A549 (cell line): Measurements from ENCODE around the gene DOCK6. TPM values are rescaled to one million over a fixed set of nuclear protein-coding genes. Genes with fewer than 3 reads are reported as not detected.

Experiments used
- ATAC-seq, 2 experiments: fragments of 200-7000 bp in 1 of 2; fragments of >200 bp in 1 of 2; cut with Nextera tagmentation in 1 of 2; cut with Tn5 transposase in 1 of 2; 3 replicates each; pipeline versions ENCODE4 v1.8.0 to v1.9.1; 2018 to 2020; ENCODE audit warnings: mild to moderate bottlenecking in 1 of 2, moderate library complexity in 1 of 2
- CTCF ChIA-PET: fragments of 300-600 bp; sonication (Branson Sonifier 250); formaldehyde crosslinking; extraction: SDS; loops from one replicate; lab custom pipeline; 2021; ENCODE audit warnings: antibody characterized with exemption, inconsistent platforms; lab: Yijun Ruan, JAX
- POLR2A ChIA-PET: fragments of 350-600 bp; formaldehyde crosslinking; extraction: SDS; loops from one replicate; lab custom pipeline; 2021; ENCODE audit warnings: antibody characterized with exemption, inconsistent platforms; lab: Yijun Ruan, JAX
- DNase-seq, 2 experiments: peaks; one replicate each; pipeline versions ENCODE4 v3.0.0 to v3.0.0-alpha.2; 2011 to 2016; ENCODE audit warnings: low read depth in 1 of 2, low spot score in 1 of 2
- FAIRE-seq: peaks from 2 replicates; lab custom pipeline; 2011; peaks lifted over from hg19 to GRCh38; lab: Jason Lieb, UNC
- H3K27ac ChIP-seq, 2 experiments: fragments of >200 bp; sonication (Bioruptor Twin); formaldehyde crosslinking; 3 replicates each; pipeline ENCODE4 v1.5.1; 2016 to 2017
- H3K4me1 ChIP-seq: fragments of >200 bp; sonication (Bioruptor Twin); formaldehyde crosslinking; 3 replicates; pipeline ENCODE4 v1.6.1; 2016
- H3K4me2 ChIP-seq: fragments of >200 bp; sonication (Bioruptor Twin); formaldehyde crosslinking; 3 replicates; pipeline ENCODE4 v1.6.1; 2016
- H3K4me3 ChIP-seq: fragments of >200 bp; sonication (Bioruptor Twin); formaldehyde crosslinking; 3 replicates; pipeline ENCODE4 v1.5.1; 2016
- H3K9me3 ChIP-seq: fragments of >200 bp; sonication (Bioruptor Twin); formaldehyde crosslinking; 3 replicates; pipeline ENCODE4 v1.6.1; 2016
- ATOH8 ChIP-seq: fragments of 250-450 bp; sonication (Bioruptor Pico); IDR thresholded peaks from 2 replicates; pipeline ENCODE4 v1.5.0; 2020; ENCODE audit warnings: low read depth, mild to moderate bottlenecking, moderate library complexity
- CBX8 ChIP-seq: fragments of 200-600 bp; sonication (generic); IDR thresholded peaks from 2 replicates; pipeline ENCODE4 v1.6.1; 2016
- CEBPB ChIP-seq, 2 experiments: fragments of >200 bp in 1 of 2; sonication (Bioruptor Twin) in 1 of 2; formaldehyde crosslinking in 1 of 2; IDR thresholded peaks; 2 replicates each; pipeline ENCODE4 v1.6.1; 2012 to 2016
- CHD2 ChIP-seq: fragments of 150-350 bp; IDR thresholded peaks from 2 replicates; pipeline ENCODE4 v1.6.1; 2014; ENCODE audit warnings: low read length; ENCODE audit not compliant: partially characterized antibody
- EHMT2 ChIP-seq: fragments of 200-600 bp; sonication (generic); IDR thresholded peaks from 2 replicates; pipeline ENCODE4 v1.6.1; 2016; ENCODE audit warnings: antibody characterized with exemption, low read depth, mild to moderate bottlenecking, moderate library complexity
- EP300 ChIP-seq, 2 experiments: fragments of >200 bp; sonication (Bioruptor Twin); formaldehyde crosslinking; IDR thresholded peaks; 2 replicates in 1 of 2; 3 replicates in 1 of 2; pipeline ENCODE4 v1.6.1; 2016 to 2017
- ESRRA ChIP-seq: fragments of 150-350 bp; IDR thresholded peaks from 2 replicates; pipeline ENCODE4 v1.6.1; 2014; ENCODE audit warnings: mild to moderate bottlenecking, low read length, borderline replicate concordance
- FOSL2 ChIP-seq, 2 experiments: fragments of 450-650 bp in 1 of 2; fragments of >200 bp in 1 of 2; sonication (Bioruptor Twin) in 1 of 2; formaldehyde crosslinking; IDR thresholded peaks; 2 replicates each; pipeline versions ENCODE4 v1.5.0 to v1.6.1; 2016 to 2020; ENCODE audit warnings: mild to moderate bottlenecking in 1 of 2, moderate library complexity in 1 of 2
- HES2 ChIP-seq: fragments of >200 bp; sonication (Bioruptor Twin); formaldehyde crosslinking; IDR thresholded peaks from 2 replicates; pipeline ENCODE4 v1.6.1; 2016
- HMGXB4 ChIP-seq: fragments of 250-450 bp; sonication (Bioruptor Pico); IDR thresholded peaks from 2 replicates; pipeline ENCODE4 v1.5.0; 2021; ENCODE audit warnings: mild to moderate bottlenecking, moderate library complexity, borderline replicate concordance
- HOXA7 ChIP-seq: fragments of 250-450 bp; sonication (Bioruptor Pico); IDR thresholded peaks from 2 replicates; pipeline ENCODE4 v1.5.0; 2020; ENCODE audit warnings: mild to moderate bottlenecking, moderate library complexity
- HOXB13 ChIP-seq: fragments of 250-450 bp; sonication (Bioruptor Pico); IDR thresholded peaks from 2 replicates; pipeline ENCODE4 v1.5.0; 2020; ENCODE audit warnings: low read depth, mild to moderate bottlenecking, moderate library complexity
- JUNB ChIP-seq: fragments of >200 bp; sonication (Bioruptor Twin); formaldehyde crosslinking; IDR thresholded peaks from 2 replicates; pipeline ENCODE4 v1.6.1; 2016
- MAFK ChIP-seq: fragments of 450-650 bp; IDR thresholded peaks from 2 replicates; pipeline ENCODE4 v1.6.1; 2014; ENCODE audit not compliant: partially characterized antibody
- MAZ ChIP-seq: fragments of 150-350 bp; IDR thresholded peaks from 2 replicates; pipeline ENCODE4 v1.6.1; 2014; ENCODE audit warnings: antibody characterized with exemption, low read depth, low read length, borderline replicate concordance
- MYC ChIP-seq: IDR thresholded peaks from 2 replicates; pipeline ENCODE4 v1.6.1; 2012; ENCODE audit warnings: mild to moderate bottlenecking, inconsistent platforms, low read length, improper control_type of control experiment, borderline replicate concordance
- NFE2L2 ChIP-seq: fragments of 150-350 bp; conservative IDR thresholded peaks from 2 replicates; pipeline ENCODE4 v1.6.1; 2014; ENCODE audit warnings: low read length
- PHF8 ChIP-seq: fragments of 200-600 bp; sonication (generic); IDR thresholded peaks from 2 replicates; pipeline ENCODE4 v1.6.1; 2016; ENCODE audit warnings: low read depth, mild to moderate bottlenecking, antibody characterized with exemption, moderate library complexity, borderline replicate concordance
- POLR2A ChIP-seq: IDR thresholded peaks from 2 replicates; pipeline ENCODE4 v1.6.1; 2012; ENCODE audit warnings: mild to moderate bottlenecking, low read length
- POLR2AphosphoS2 ChIP-seq: conservative IDR thresholded peaks from 2 replicates; pipeline ENCODE4 v1.6.1; 2012; ENCODE audit warnings: low read length, improper control_type of control experiment, inconsistent platforms
- RARB ChIP-seq: fragments of 250-450 bp; sonication (Bioruptor Pico); IDR thresholded peaks from 2 replicates; pipeline ENCODE4 v1.8.0; 2021; ENCODE audit warnings: mild to moderate bottlenecking, moderate library complexity
- RFX5 ChIP-seq: fragments of 450-650 bp; IDR thresholded peaks from 2 replicates; pipeline ENCODE4 v1.7.1; 2014; ENCODE audit warnings: antibody characterized with exemption, mild to moderate bottlenecking, moderate library complexity
- RNF2 ChIP-seq: fragments of 200-600 bp; sonication (generic); IDR thresholded peaks from 2 replicates; pipeline ENCODE4 v1.6.1; 2016; ENCODE audit warnings: low read depth, mild to moderate bottlenecking, antibody characterized with exemption, moderate library complexity, borderline replicate concordance
- SMC3 ChIP-seq: fragments of >200 bp; sonication (Bioruptor Twin); formaldehyde crosslinking; IDR thresholded peaks from 3 replicates; pipeline ENCODE4 v1.6.1; 2018; ENCODE audit warnings: inconsistent platforms
- SREBF2 ChIP-seq: fragments of 450-650 bp; IDR thresholded peaks from 2 replicates; pipeline ENCODE4 v1.6.1; 2014; ENCODE audit warnings: mild to moderate bottlenecking, moderate library complexity
- WGBS: methylation state at CpG from one replicate; pipeline ENCODE4 v1.1.6; 2017; ENCODE audit errors: missing lambda C conversion rate; 5-methylcytosine and 5-hydroxymethylcytosine counted together
- polyA plus RNA-seq, 4 experiments: library from polyadenylated mRNA; depleted of rRNA in 3 of 4; stranded (reverse); fragments of >200 nt; fragmentation: RNase III in 1 of 4; extraction: RNeasy Plus Mini Kit Qiagen cat#74134 plus additional on column Dnase treatment in 1 of 4; gene quantifications; 2 replicates in 3 of 4; 3 replicates in 1 of 4; pipeline ENCODE4 v1.2.3, GENCODE V29; 2011 to 2017
- TF ChIP-seq, protein P1 (sequence below): fragments of >200 bp; sonication (Bioruptor Twin); formaldehyde crosslinking; IDR thresholded peaks from 3 replicates; pipeline ENCODE4 v1.6.1; 2016
- TF ChIP-seq, protein P2 (sequence below): IDR thresholded peaks from 2 replicates; pipeline ENCODE4 v1.6.1; 2012; ENCODE audit warnings: low read depth, borderline replicate concordance

Gene DOCK6
- polyA plus RNA-seq, 2 of the 4 experiments (the other 2 are of a cell fraction), result 7.6 to 8.0 TPM

DNA sequence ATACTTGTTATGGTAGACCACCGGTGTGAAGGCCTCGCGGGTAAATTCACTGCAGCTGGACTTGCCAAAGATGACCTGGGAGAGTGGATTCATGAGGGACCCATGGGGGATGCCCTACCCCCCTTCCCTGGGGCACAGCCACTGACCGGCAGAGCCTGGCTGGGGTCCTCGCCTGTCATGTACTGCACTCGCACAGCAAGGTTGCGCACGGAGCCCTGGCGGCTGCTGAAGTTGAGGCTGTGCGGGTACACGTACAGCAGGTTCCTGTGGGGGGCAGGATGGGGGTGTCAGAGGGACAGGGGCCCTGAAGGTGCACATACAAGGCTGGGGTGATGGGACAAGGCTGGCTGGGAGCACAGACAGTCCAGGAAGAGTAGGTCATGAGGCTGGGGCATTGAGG lies 24.3 kb downstream of the DOCK6 start (continued):
- TF ChIP-seq HES2, result no peak
- TF ChIP-seq, all 56 proteins: peak for 0

DNA sequence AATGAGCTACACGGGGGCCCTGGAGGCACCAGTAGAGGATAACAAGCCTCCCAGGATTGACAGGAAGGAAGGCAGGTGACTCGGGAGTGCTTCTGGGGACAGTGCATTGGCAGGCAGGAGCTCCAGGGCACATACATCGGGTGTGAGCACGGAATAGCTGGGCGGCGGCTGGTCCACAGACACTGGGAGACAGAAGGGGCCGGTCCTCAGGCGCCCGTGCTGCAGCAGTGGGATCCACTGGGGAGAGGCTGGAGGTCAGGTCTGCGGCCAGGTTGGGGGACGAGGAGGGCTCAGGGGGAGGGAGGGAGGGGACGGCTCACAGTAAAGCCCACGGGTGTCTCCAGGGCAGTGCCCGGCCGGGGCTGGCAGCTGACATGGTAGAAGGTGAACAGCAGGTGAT lies 25.0 kb downstream of the DOCK6 start:
- TF ChIP-seq RARB (CRISPR knock-in tag) (no peak), HES2 (no peak), PHF8 (no peak), SMC3 (no peak), MAZ (no peak), HOXA7 (CRISPR knock-in tag) (no peak), FOSL2 (IDR thresholded peaks at IDR 0.05) (no peak), FOSL2 (CRISPR knock-in tag; IDR thresholded peaks at IDR 0.05) (no peak), RNF2 (no peak), HOXB13 (no peak), EP300 (IDR thresholded peaks at IDR 0.05) (no peak), ESRRA (no peak), RFX5 (no peak)
- TF ChIP-seq, protein P1, sequence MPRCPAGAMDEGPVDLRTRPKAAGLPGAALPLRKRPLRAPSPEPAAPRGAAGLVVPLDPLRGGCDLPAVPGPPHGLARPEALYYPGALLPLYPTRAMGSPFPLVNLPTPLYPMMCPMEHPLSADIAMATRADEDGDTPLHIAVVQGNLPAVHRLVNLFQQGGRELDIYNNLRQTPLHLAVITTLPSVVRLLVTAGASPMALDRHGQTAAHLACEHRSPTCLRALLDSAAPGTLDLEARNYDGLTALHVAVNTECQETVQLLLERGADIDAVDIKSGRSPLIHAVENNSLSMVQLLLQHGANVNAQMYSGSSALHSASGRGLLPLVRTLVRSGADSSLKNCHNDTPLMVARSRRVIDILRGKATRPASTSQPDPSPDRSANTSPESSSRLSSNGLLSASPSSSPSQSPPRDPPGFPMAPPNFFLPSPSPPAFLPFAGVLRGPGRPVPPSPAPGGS, result no peak
- TF ChIP-seq, protein P2, sequence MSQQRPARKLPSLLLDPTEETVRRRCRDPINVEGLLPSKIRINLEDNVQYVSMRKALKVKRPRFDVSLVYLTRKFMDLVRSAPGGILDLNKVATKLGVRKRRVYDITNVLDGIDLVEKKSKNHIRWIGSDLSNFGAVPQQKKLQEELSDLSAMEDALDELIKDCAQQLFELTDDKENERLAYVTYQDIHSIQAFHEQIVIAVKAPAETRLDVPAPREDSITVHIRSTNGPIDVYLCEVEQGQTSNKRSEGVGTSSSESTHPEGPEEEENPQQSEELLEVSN, result no peak
- WGBS, result 78% methylated on average over 9 of the region's 15 CpGs
- ChIA-PET CTCF (interaction anchor here (1.9 kb wide), 1 partner anchor 246 kb away, joined by 7 read pairs; no protein-coding TSS in a partner anchor), POLR2A (no interaction called here)
- H3K4me1 ChIP-seq, result no peaks in the 10 kb centered on the region
- ATAC-seq, result no peak
- no peak overlapping the region for H3K27ac ChIP-seq
- no peak for FAIRE-seq
- no peak overlapping the region for H3K4me2 ChIP-seq
- no peak overlapping the region for H3K4me3 ChIP-seq
- no peaks in the 10 kb centered on the region for H3K9me3 ChIP-seq
- no peak for DNase-seq

DNA sequence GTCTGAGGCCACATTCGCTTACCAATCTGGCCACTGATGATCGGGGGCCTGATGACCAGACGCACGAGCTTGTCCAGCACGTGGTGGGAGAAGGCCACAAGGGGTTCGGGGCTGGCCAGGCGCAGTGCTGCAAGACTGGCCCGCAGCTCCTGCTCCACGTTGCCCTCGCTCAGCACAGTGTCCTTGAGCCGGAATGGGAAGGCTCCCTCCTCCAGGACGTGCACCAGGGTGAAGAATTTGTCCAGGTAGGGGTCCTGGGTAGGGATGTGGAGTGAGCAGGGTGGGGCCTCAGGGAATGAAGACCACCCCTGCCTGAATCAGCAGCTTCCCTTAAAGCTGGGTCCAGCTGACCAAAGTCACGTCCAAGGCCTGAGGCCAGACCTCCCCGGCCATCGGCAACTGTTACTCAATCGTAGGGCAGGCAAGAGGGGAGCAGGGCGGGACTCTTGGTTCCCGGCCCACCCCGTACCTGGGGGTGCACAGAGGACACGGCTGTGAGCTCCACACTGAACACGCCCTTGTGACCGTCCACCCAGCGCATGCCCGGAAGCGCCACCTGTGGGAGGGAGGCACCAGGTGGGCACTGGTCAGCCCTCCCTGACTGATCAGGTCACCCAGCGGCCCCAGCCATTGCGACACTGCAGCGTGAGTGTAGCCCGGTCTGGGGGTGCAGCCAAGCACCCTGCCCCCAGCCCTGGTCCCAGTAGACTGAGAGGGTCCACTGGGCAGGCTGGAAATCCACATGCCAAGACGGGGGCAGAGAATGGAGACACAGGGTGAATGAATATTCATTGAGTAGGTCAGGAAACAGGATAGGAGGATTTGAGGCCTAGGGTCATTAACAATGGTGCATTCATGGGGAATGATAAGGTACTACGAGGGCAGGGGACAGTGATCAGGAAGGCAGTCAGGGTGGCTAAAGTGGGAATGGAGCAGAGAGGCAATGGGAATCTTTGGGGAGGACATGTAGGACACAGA lies 25.7 kb downstream of the DOCK6 start:
- CTCF ChIA-PET, result interaction anchor here (0.7 to 1.9 kb wide), 2 partner anchors 246 to 260 kb away, joined by 5 to 7 read pairs; no protein-coding TSS in a partner anchor
- no peak for ATAC-seq
- no peak for DNase-seq
- 87% methylated on average over 27 of the region's 31 CpGs for WGBS
- Histone ChIP-seq H3K4me2 (no peak overlapping the region), H3K9me3 (no peaks in the 10 kb centered on the region), H3K27ac (no peak overlapping the region), H3K4me1 (no peaks in the 10 kb centered on the region), H3K4me3 (no peak overlapping the region)
- POLR2A ChIA-PET, result no interaction called here
- FAIRE-seq, result no peak
- TF ChIP-seq POLR2AphosphoS2 (no peak), JUNB (no peak), CBX8 (no peak), MAFK (no peak), HOXA7 (CRISPR knock-in tag) (no peak), CHD2 (no peak), MYC (no peak), EHMT2 (no peak), CEBPB (IDR thresholded peaks at IDR 0.05) (no peak), SREBF2 (no peak), POLR2A (no peak), HMGXB4 (no peak), ATOH8 (CRISPR knock-in tag) (no peak), NFE2L2 (no peak)
